ENCODE measurements around the gene RSBN1L. TPM values are rescaled to one million over a fixed set of nuclear protein-coding genes. Genes with fewer than 3 reads are reported as not detected.

The RSBN1L gene
- polyA plus RNA-seq, 3 donors = 1.3 to 10.0 (median 2.2) TPM

- H3K4me1 Mint-ChIP-seq = peaks cover 24% of the 10 kb centered on the region
These were observed 135.2 kb downstream of the RSBN1L start for GRCh38 chr7:77831481-77831880.

DNA sequence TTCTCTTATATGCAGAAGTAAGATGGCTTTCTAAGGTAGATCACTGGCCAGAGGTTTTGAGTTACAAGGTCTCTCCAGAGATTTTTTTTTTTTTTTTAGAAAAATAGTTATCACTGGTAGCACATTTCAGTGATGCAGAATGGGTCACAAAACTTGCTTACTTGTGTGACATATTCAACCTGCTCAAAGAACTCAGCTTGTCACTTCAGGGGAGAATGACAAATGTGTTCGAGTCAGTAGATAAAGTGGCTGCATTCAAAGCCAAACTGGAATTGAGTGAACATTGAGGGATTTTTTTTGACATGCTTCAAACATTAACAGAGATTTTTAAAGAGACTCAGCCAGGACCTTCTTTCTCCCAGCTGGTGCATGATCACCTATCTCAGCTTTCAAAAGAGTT lies 135.7 kb downstream of the RSBN1L start:
- H3K36me3 Mint-ChIP-seq = peaks cover 4 to 7% of the 10 kb centered on the region in 2 donors
- Histone ChIP-seq H4K20me1 (ENCODE audit: insufficient read depth, low read length) (peaks cover 6% of the 10 kb centered on the region), H3K36me3 (replicated peaks in 1 of 2; ENCODE audit: control insufficient read depth in 1 of 2, insufficient read depth in 2 of 2, low read length in 2 of 2) (no peaks in the 10 kb centered on the region), H3K4me2 (replicated peaks; ENCODE audit: extremely low read depth, low read length, poor library complexity, severe bottlenecking) (no peak overlapping the region), H3K4me1 (ENCODE audit: control insufficient read depth in 1 of 2, insufficient read depth in 2 of 2, low read length in 2 of 2) (peaks cover 12 to 14% of the 10 kb centered on the region in 2 donors), H3K27me3 (ENCODE audit: control insufficient read depth in 2 of 2, insufficient read depth in 2 of 2, low read length in 2 of 2) (no peaks in the 10 kb centered on the region), H3K4me3 (replicated peaks in 1 of 3; ENCODE audit: low read depth in 2 of 3, low read length in 3 of 3) (no peak overlapping the region), H3K9me3 (replicated peaks in 1 of 2; ENCODE audit: control insufficient read depth in 1 of 2, insufficient read depth in 1 of 2, low read length in 2 of 2) (no peaks in the 10 kb centered on the region), H3K79me2 (ENCODE audit: insufficient read depth, low read length) (peaks cover 66% of the 10 kb centered on the region), H3K9ac (ENCODE audit: insufficient read depth, low read length, poor library complexity, severe bottlenecking) (no peak overlapping the region), H2AFZ (ENCODE audit: insufficient read depth, low read depth, low read length, poor library complexity, severe bottlenecking) (no peak overlapping the region), H3K27ac (ENCODE audit: low read depth in 1 of 2, low read length in 2 of 2) (no peak overlapping the region)
- H3K27ac Mint-ChIP-seq = no peak overlapping the region
- intact Hi-C loops (cut with micrococcal nuclease) = no loop called here
- WGBS (ENCODE audit: insufficient coverage) = no CpG with 5 or more reads among the region's 1 CpG
- no peak overlapping the region for H3K4me3 Mint-ChIP-seq
- H3K27me3 Mint-ChIP-seq (ENCODE audit: low read depth in 3 of 3) = no peaks in the 10 kb centered on the region
- peaks cover 24% of the 10 kb centered on the region for H3K4me1 Mint-ChIP-seq
- DNase-seq = no peak
- TF ChIP-seq, protein P1, sequence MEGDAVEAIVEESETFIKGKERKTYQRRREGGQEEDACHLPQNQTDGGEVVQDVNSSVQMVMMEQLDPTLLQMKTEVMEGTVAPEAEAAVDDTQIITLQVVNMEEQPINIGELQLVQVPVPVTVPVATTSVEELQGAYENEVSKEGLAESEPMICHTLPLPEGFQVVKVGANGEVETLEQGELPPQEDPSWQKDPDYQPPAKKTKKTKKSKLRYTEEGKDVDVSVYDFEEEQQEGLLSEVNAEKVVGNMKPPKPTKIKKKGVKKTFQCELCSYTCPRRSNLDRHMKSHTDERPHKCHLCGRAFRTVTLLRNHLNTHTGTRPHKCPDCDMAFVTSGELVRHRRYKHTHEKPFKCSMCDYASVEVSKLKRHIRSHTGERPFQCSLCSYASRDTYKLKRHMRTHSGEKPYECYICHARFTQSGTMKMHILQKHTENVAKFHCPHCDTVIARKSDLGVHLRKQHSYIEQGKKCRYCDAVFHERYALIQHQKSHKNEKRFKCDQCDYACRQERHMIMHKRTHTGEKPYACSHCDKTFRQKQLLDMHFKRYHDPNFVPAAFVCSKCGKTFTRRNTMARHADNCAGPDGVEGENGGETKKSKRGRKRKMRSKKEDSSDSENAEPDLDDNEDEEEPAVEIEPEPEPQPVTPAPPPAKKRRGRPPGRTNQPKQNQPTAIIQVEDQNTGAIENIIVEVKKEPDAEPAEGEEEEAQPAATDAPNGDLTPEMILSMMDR (IDR thresholded peaks at IDR 0.05) = no peak
- H3K9me3 Mint-ChIP-seq = peaks cover 0 to 5% (median 0%) of the 10 kb centered on the region in 7 donors

More at GRCh38 chr7:77831481-77831880, 135.2 kb downstream of the RSBN1L start:
- intact Hi-C loops (cut with micrococcal nuclease) = no loop called here
- peaks cover 6% of the 10 kb centered on the region for H4K20me1 ChIP-seq (ENCODE audit: insufficient read depth, low read length)
- H3K27ac ChIP-seq (ENCODE audit: low read depth in 1 of 2, low read length in 2 of 2) = no peak overlapping the region
- Mint-ChIP-seq H3K4me3 (no peak overlapping the region), H3K9me3 (peaks cover 0 to 5% (median 0%) of the 10 kb centered on the region in 7 donors), H3K27me3 (ENCODE audit: low read depth in 3 of 3) (no peaks in the 10 kb centered on the region), H3K36me3 (peaks cover 2 to 6% of the 10 kb centered on the region in 2 donors), H3K27ac (no peak overlapping the region)
- no peak overlapping the region for H2AFZ ChIP-seq (ENCODE audit: insufficient read depth, low read depth, low read length, poor library complexity, severe bottlenecking)
- no peak for DNase-seq
- H3K27me3 ChIP-seq (ENCODE audit: control insufficient read depth in 2 of 2, insufficient read depth in 2 of 2, low read length in 2 of 2) = no peaks in the 10 kb centered on the region
- WGBS (ENCODE audit: insufficient coverage) = 94% methylated on average over 7 of the region's 7 CpGs
- H3K4me2 ChIP-seq (replicated peaks; ENCODE audit: extremely low read depth, low read length, poor library complexity, severe bottlenecking) = no peak overlapping the region
- H3K4me3 ChIP-seq (replicated peaks in 1 of 3; ENCODE audit: low read depth in 2 of 3, low read length in 3 of 3) = no peak overlapping the region
- H3K9ac ChIP-seq (ENCODE audit: insufficient read depth, low read length, poor library complexity, severe bottlenecking) = no peak overlapping the region
- H3K4me1 ChIP-seq (ENCODE audit: control insufficient read depth in 1 of 2, insufficient read depth in 2 of 2, low read length in 2 of 2) = peaks cover 12 to 14% of the 10 kb centered on the region in 2 donors
- no peaks in the 10 kb centered on the region for H3K36me3 ChIP-seq (replicated peaks in 1 of 2; ENCODE audit: control insufficient read depth in 1 of 2, insufficient read depth in 2 of 2, low read length in 2 of 2)
- no peaks in the 10 kb centered on the region for H3K9me3 ChIP-seq (replicated peaks in 1 of 2; ENCODE audit: control insufficient read depth in 1 of 2, insufficient read depth in 1 of 2, low read length in 2 of 2)
- TF ChIP-seq, protein P1 (IDR thresholded peaks at IDR 0.05) = no peak
- peaks cover 71% of the 10 kb centered on the region for H3K79me2 ChIP-seq (ENCODE audit: insufficient read depth, low read length)

Other genes starting within 250 kb of the RSBN1L start
- gene PTPN12, start 159.2 kb upstream of the RSBN1L start, polyA plus RNA-seq = 10 to 100 TPM in 2 of 3 donors, 1 to 10 TPM in 1; 6.6 to 36.7 (median 11.8) TPM
- gene TMEM60, start 102.0 kb downstream of the RSBN1L start, polyA plus RNA-seq = 10 to 100 TPM in 2 of 3 donors, 1 to 10 TPM in 1; 5.5 to 27.6 (median 25.6) TPM
- gene PHTF2, start 102.3 kb downstream of the RSBN1L start, polyA plus RNA-seq = 10 to 100 TPM; 10.1 to 34.3 (median 10.3) TPM

Data from CD14-positive monocyte (primary cell).